Adrenal gland (tissue), 12 donors: ENCODE results near the gene SLF2. TPM values are rescaled to one million over a fixed set of nuclear protein-coding genes. Genes with fewer than 3 reads are reported as not detected.

Experiments used
- DNase-seq, 7 donors: peaks; one replicate each; pipeline ENCODE4 v3.0.0-alpha.2; 2019 to 2020
- H3K27ac ChIP-seq, 5 donors: fragments of 200-600 bp; sonication (generic) in 4 of 5; 1 replicate in 3 of 5; 2 replicates in 2 of 5; pipeline versions ENCODE4 v1.5.1 to v1.8.0; 2016 to 2020; ENCODE audit warnings: mild to moderate bottlenecking in 1 of 5
- H3K27me3 ChIP-seq: fragments of 200-600 bp; 2 replicates; pipeline ENCODE4 v1.8.0; 2021
- H3K36me3 ChIP-seq, 2 donors: fragments of 200-600 bp; replicated peaks in 1 of 2; 1 replicate in 1 of 2; 2 replicates in 1 of 2; pipeline versions ENCODE4 v1.5.1 to v1.8.0; 2018 to 2022
- H3K4me1 ChIP-seq, 2 donors: fragments of 200-600 bp; replicated peaks in 1 of 2; 1 replicate in 1 of 2; 2 replicates in 1 of 2; pipeline versions ENCODE4 v1.5.1 to v1.8.0; 2018 to 2021
- H3K4me3 ChIP-seq, 4 donors: fragments of 200-600 bp; sonication (generic) in 3 of 4; one replicate each; pipeline ENCODE4 v1.5.1; 2016 to 2018
- H3K9me3 ChIP-seq, 3 donors: fragments of 200-600 bp; sonication (generic) in 1 of 3; replicated peaks in 1 of 3; 1 replicate in 2 of 3; 2 replicates in 1 of 3; pipeline versions ENCODE4 v1.5.1 to v1.8.0; 2016 to 2021
- CTCF ChIP-seq, 6 experiments: fragments of 450-650 bp in 4 of 6; fragments of 200-600 bp in 2 of 6; sonication (generic) in 1 of 6; IDR thresholded peaks; 1 replicate in 5 of 6; 2 replicates in 1 of 6; pipeline versions ENCODE4 v1.5.1 to v1.8.0; 2016 to 2021; ENCODE audit warnings: antibody characterized with exemption in 6 of 6, mild to moderate bottlenecking in 2 of 6, moderate library complexity in 1 of 6
- POLR2A ChIP-seq, 2 donors: fragments of 450-650 bp; IDR thresholded peaks; one replicate each; pipeline ENCODE4 v1.6.1; 2017; ENCODE audit warnings: antibody characterized with exemption in 2 of 2, mild to moderate bottlenecking in 2 of 2, moderate library complexity in 1 of 2
- WGBS, 4 donors: extraction: QIAGEN DNeasy Blood & Tissue Kit in 2 of 4; methylation state at CpG; one replicate each; pipeline versions ENCODE4 v1.1.5 to v1.1.7; 2013 to 2017; 5-methylcytosine and 5-hydroxymethylcytosine counted together
- intact Hi-C, 2 donors: fragments of 100-400 bp; cut with DNase I; formaldehyde crosslinking; loops; one replicate each; pipeline versions ENCODE4 v1.14.1 to v1.15.0; 2022 to 2023
- polyA plus RNA-seq, 3 donors: library from polyadenylated mRNA; stranded (reverse); fragments of 200-250 nt in 2 of 3; fragments of 350-450 nt in 1 of 3; fragmentation: Illumina TruSeq in 1 of 3; extraction: RNeasy Lipid Tissue Mini Kit (QIAGEN cat#74804) in 1 of 3; gene quantifications; one replicate each; pipeline ENCODE4 v1.2.3, GENCODE V29; 2013 to 2014
- total RNA-seq, 9 donors: library from RNA; depleted of rRNA in 4 of 9; stranded (reverse); fragments of >200 nt in 4 of 9; fragments of 120-200 nt in 1 of 9; fragmentation: NEBNext Ultra II Directional in 1 of 9; extraction: Animal tissue kit (Norgen Biotek cat#: 25700) in 1 of 9; gene quantifications; one replicate each; pipeline versions ENCODE4 v1.1.0 to v1.2.4, GENCODE V29; 2013 to 2023
- donor health status: healthy with polysubstance abuse.
- donor health status: Bipolar disorder and iron deficiency.
- donor health status: DM: yes; HTN: yes; CAD: no.
- donor health status: DM: no; HTN: no; CAD: no.
- donor health status: DM: no; HTN: no; CAD: no.
- donor health status: DM: yes; HTN: yes; CAD: no.

Gene SLF2
- total and polyA plus RNA-seq, 12 donors, result 19.8 to 88.7 (median 35.8) TPM

GRCh38 chr10:100980711-100981110, 67.9 kb downstream of the SLF2 start:
- Histone ChIP-seq H3K9me3 (no peaks in the 10 kb centered on the region), H3K27ac (no peak overlapping the region), H3K27me3 (no peaks in the 10 kb centered on the region), H3K4me1 (no peaks in the 10 kb centered on the region), H3K4me3 (no peak overlapping the region), H3K36me3 (peaks cover 0 to 52% of the 10 kb centered on the region in 2 donors)
- intact Hi-C loops, result no loop called here
- peak in 3 of 7 donors; percentile 7 to 41 (median 11) for DNase-seq
- 93 to 100% (median 93%) methylated on average over 5 to 7 of the region's 7 CpGs; no CpG with 5 or more reads in 1 of the 4 donors for WGBS, 4 donors
- TF ChIP-seq CTCF (IDR thresholded peaks at IDR 0.05) (no peak), POLR2A (IDR thresholded peaks at IDR 0.05) (no peak)

- no peak overlapping the region for H3K27ac ChIP-seq
- H3K27me3 ChIP-seq, result no peaks in the 10 kb centered on the region
- DNase-seq, result no peak
Measured at GRCh38 chr10:100981178-100981772, 68.5 kb downstream of the SLF2 start.

GRCh38 chr10:100982916-100983830, 70.4 kb downstream of the SLF2 start:
- intact Hi-C loops, result no loop called here
- TF ChIP-seq CTCF (IDR thresholded peaks at IDR 0.05) (no peak), POLR2A (IDR thresholded peaks at IDR 0.05) (no peak)
- no peaks in the 10 kb centered on the region for H3K9me3 ChIP-seq
- peaks cover 14 to 17% of the 10 kb centered on the region in 2 donors for H3K4me1 ChIP-seq
- no peak overlapping the region for H3K27ac ChIP-seq
- H3K36me3 ChIP-seq, result peaks cover 0 to 52% of the 10 kb centered on the region in 2 donors
- H3K4me3 ChIP-seq, result no peak overlapping the region
- DNase-seq, result peak in 4 of 7 donors; percentile 8 to 47 (median 12)
- WGBS, 4 donors, result 87 to 94% (median 93%) methylated on average over 10 to 24 of the region's 24 CpGs
- no peaks in the 10 kb centered on the region for H3K27me3 ChIP-seq

More at GRCh38 chr10:100981178-100981772, 68.5 kb downstream of the SLF2 start:
- 78 to 87% (median 86%) methylated on average over 5 of the region's 5 CpGs for WGBS, 4 donors
- Histone ChIP-seq H3K9me3 (no peaks in the 10 kb centered on the region), H3K36me3 (peaks cover 0 to 52% of the 10 kb centered on the region in 2 donors), H3K4me3 (no peak overlapping the region), H3K4me1 (peaks cover 1 to 5% of the 10 kb centered on the region in 2 donors)
- intact Hi-C loops, result no loop called here
- TF ChIP-seq CTCF (IDR thresholded peaks at IDR 0.05) (no peak), POLR2A (IDR thresholded peaks at IDR 0.05) (no peak)
